Measurements from ENCODE around the gene SCAPER.

GRCh38 chr15:76953913-76954312, 48.8 kb upstream of the SCAPER start:
- TF ChIP-seq CTCF (IDR thresholded peaks at IDR 0.05): no peak
- TF ChIP-seq REST (IDR thresholded peaks at IDR 0.05; ENCODE audit: insufficient read depth in 1 of 2, low read depth in 2 of 2, low read length in 1 of 2): no peak
- no peak for TF ChIP-seq POLR2AphosphoS5 (IDR thresholded peaks at IDR 0.05; ENCODE audit: low read depth, low read length)
